Right atrium auricular region (tissue), 2 donors: ENCODE measurements around the gene ALLC. TPM values are rescaled to one million over a fixed set of nuclear protein-coding genes. Genes with fewer than 3 reads are reported as not detected.

ENCODE experiments used
- DNase-seq: peaks from one replicate; pipeline ENCODE4 v3.0.0-alpha.2; 2019; ENCODE audit warnings: low spot score
- H3K27ac ChIP-seq, 2 donors: fragments of 200-600 bp; sonication (generic); 1 replicate in 1 of 2; 2 replicates in 1 of 2; pipeline ENCODE4 v1.5.1; 2016 to 2019
- H3K27me3 ChIP-seq, 2 donors: fragments of 200-600 bp; sonication (generic); one replicate each; pipeline versions ENCODE4 v1.5.1 to v1.6.0; 2017 to 2019
- H3K36me3 ChIP-seq: fragments of 200-600 bp; sonication (generic); one replicate; pipeline ENCODE4 v1.5.1; 2016
- H3K4me1 ChIP-seq, 2 donors: fragments of 200-600 bp; sonication (generic); one replicate each; pipeline versions ENCODE4 v1.5.1 to v1.6.0; 2017 to 2019
- H3K4me3 ChIP-seq, 2 donors: fragments of 200-600 bp; sonication (generic); 1 replicate in 1 of 2; 2 replicates in 1 of 2; pipeline ENCODE4 v1.5.1; 2017 to 2019; ENCODE audit warnings: mild to moderate bottlenecking in 1 of 2, moderate library complexity in 1 of 2
- H3K9me3 ChIP-seq, 2 donors: fragments of 200-600 bp; sonication (generic); one replicate each; pipeline ENCODE4 v1.5.1; 2019
- CTCF ChIP-seq, 2 donors: fragments of 200-600 bp; sonication (generic); IDR thresholded peaks; one replicate each; pipeline ENCODE4 v1.5.1; 2019; ENCODE audit warnings: antibody characterized with exemption in 2 of 2
- total RNA-seq, 2 donors: library from RNA; depleted of rRNA; stranded (reverse); fragments of >200 nt; gene quantifications; one replicate each; pipeline ENCODE4 v1.1.0, GENCODE V29; 2016

Gene ALLC
- total RNA-seq, 2 donors from 2014 or later: not detected

- Histone ChIP-seq H3K36me3 (no peaks in the 10 kb centered on the region), H3K27ac (no peak overlapping the region), H3K9me3 (no peaks in the 10 kb centered on the region), H3K4me3 (no peak overlapping the region), H3K27me3 (no peaks in the 10 kb centered on the region), H3K4me1 (peaks cover 0 to 7% of the 10 kb centered on the region in 2 donors)
- DNase-seq: no peak
- TF ChIP-seq CTCF (IDR thresholded peaks at IDR 0.05): no peak
Measured at GRCh38 chr2:3726511-3726910, 68.5 kb downstream of the ALLC start.

- TF ChIP-seq CTCF (IDR thresholded peaks at IDR 0.05): no peak
- no peak for DNase-seq
- Histone ChIP-seq H3K27ac (no peak overlapping the region), H3K4me3 (no peak overlapping the region), H3K9me3 (no peaks in the 10 kb centered on the region), H3K4me1 (peaks cover 0 to 7% of the 10 kb centered on the region in 2 donors), H3K27me3 (no peaks in the 10 kb centered on the region), H3K36me3 (no peaks in the 10 kb centered on the region)
Measured at GRCh38 chr2:3727397-3728045, 69.5 kb downstream of the ALLC start.

GRCh38 chr2:3728104-3729054, 70.4 kb downstream of the ALLC start:
- H3K9me3 ChIP-seq: no peaks in the 10 kb centered on the region
- no peak for DNase-seq
- peak; percentile 43 to 76 for TF ChIP-seq CTCF (IDR thresholded peaks at IDR 0.05)

GRCh38 chr2:3729055-3729448, 71.1 kb downstream of the ALLC start:
- TF ChIP-seq CTCF (IDR thresholded peaks at IDR 0.05): no peak
- Histone ChIP-seq H3K27me3 (no peaks in the 10 kb centered on the region), H3K4me1 (peaks cover 0 to 7% of the 10 kb centered on the region in 2 donors), H3K4me3 (no peak overlapping the region), H3K27ac (no peak overlapping the region), H3K9me3 (no peaks in the 10 kb centered on the region), H3K36me3 (no peaks in the 10 kb centered on the region)
- DNase-seq: no peak

More at GRCh38 chr2:3728104-3729054, 70.4 kb downstream of the ALLC start:
- Histone ChIP-seq H3K4me3 (no peak overlapping the region), H3K4me1 (peaks cover 0 to 7% of the 10 kb centered on the region in 2 donors), H3K36me3 (no peaks in the 10 kb centered on the region), H3K27ac (no peak overlapping the region), H3K27me3 (no peaks in the 10 kb centered on the region)

- H3K27me3 ChIP-seq: no peaks in the 10 kb centered on the region
- no peaks in the 10 kb centered on the region for H3K9me3 ChIP-seq
- no peaks in the 10 kb centered on the region for H3K36me3 ChIP-seq
- H3K4me1 ChIP-seq: peaks cover 0 to 7% of the 10 kb centered on the region in 2 donors
- DNase-seq: no peak
- no peak overlapping the region for H3K4me3 ChIP-seq
- no peak for TF ChIP-seq CTCF (IDR thresholded peaks at IDR 0.05)
- H3K27ac ChIP-seq: no peak overlapping the region
Measured at GRCh38 chr2:3729786-3730185, 71.8 kb downstream of the ALLC start.
